Renal cortex interstitium (tissue), 15 donors: ENCODE measurements around the gene TMEM254. TPM values are rescaled to one million over a fixed set of nuclear protein-coding genes. Genes with fewer than 3 reads are reported as not detected.
"Not testable (repeated sequence)": the region's sequence is repeated elsewhere in the genome, so short reads cannot be mapped to it uniquely, and the experiment has no call there.

Experiments
- DNase-seq, 11 donors: peaks; one replicate each; pipeline ENCODE4 v3.0.0-alpha.2; 2013; ENCODE audit warnings: low read depth in 9 of 11, low spot score in 4 of 11; ENCODE audit errors: extremely low read depth in 1 of 11
- long read RNA-seq, 16 experiments: transcript quantifications; one replicate each; lab custom pipeline, GENCODE V29; 2026
- polyA plus RNA-seq, 3 donors: library from polyadenylated mRNA; unstranded; fragments of 120-200 nt; gene quantifications; one replicate each; pipeline ENCODE4 v1.2.1, GENCODE V29; 2013; ENCODE audit not compliant: insufficient read length in 3 of 3

The TMEM254 gene
- polyA plus RNA-seq: 10 to 100 TPM; 51.3 to 63.5 (median 60.1) TPM
- long read RNA-seq, donor 1, transcript TMEM254-205 (4 exons, 2,042 nt): major isoform, 7 of 19 reads
- long read RNA-seq, donor 1, partial matches to known transcripts: 7 of 19 reads
- long read RNA-seq, donor 1, other reads (novel, unspliced or antisense): 0 of 19 reads
- long read RNA-seq, donor 2, transcript TMEM254-205 (4 exons, 2,042 nt): major isoform, 14 of 36 reads
- long read RNA-seq, donor 2, partial matches to known transcripts: 17 of 36 reads
- long read RNA-seq, donor 2, other reads (novel, unspliced or antisense): 0 of 36 reads
- long read RNA-seq, donor 3, transcript TMEM254-205 (4 exons, 2,042 nt): major isoform, 24 of 74 reads
- long read RNA-seq, donor 3, partial matches to known transcripts: 44 of 74 reads
- long read RNA-seq, donor 3, other reads (novel, unspliced or antisense): 0 of 74 reads
- long read RNA-seq, donor 4, transcript TMEM254-205 (4 exons, 2,042 nt): major isoform, 11 of 16 reads
- long read RNA-seq, donor 4, partial matches to known transcripts: 0 of 16 reads
- long read RNA-seq, donor 4, other reads (novel, unspliced or antisense): 0 of 16 reads
- long read RNA-seq, donor 5: 0 reads
- long read RNA-seq, donor 6, transcript TMEM254-205 (4 exons, 2,042 nt): major isoform, 14 of 18 reads
- long read RNA-seq, donor 6, partial matches to known transcripts: 0 of 18 reads
- long read RNA-seq, donor 6, other reads (novel, unspliced or antisense): 0 of 18 reads
- long read RNA-seq, donor 7, transcript TMEM254-205 (4 exons, 2,042 nt): major isoform, 25 of 27 reads
- long read RNA-seq, donor 7, partial matches to known transcripts: 0 of 27 reads
- long read RNA-seq, donor 7, other reads (novel, unspliced or antisense): 0 of 27 reads
- long read RNA-seq, donor 8, transcript TMEM254-205 (4 exons, 2,042 nt): major isoform, 27 of 37 reads
- long read RNA-seq, donor 8, transcript TMEM254-209 (4 exons, 1,963 nt): minor isoform, 8 of 37 reads
- long read RNA-seq, donor 8, partial matches to known transcripts: 0 of 37 reads
- long read RNA-seq, donor 8, other reads (novel, unspliced or antisense): 0 of 37 reads
- long read RNA-seq, donor 9, transcript TMEM254-205 (4 exons, 2,042 nt): major isoform, 7 of 43 reads
- long read RNA-seq, donor 9, partial matches to known transcripts: 35 of 43 reads
- long read RNA-seq, donor 9, other reads (novel, unspliced or antisense): 0 of 43 reads
- long read RNA-seq, donor 10, transcript TMEM254-205 (4 exons, 2,042 nt): major isoform, 22 of 64 reads
- long read RNA-seq, donor 10, partial matches to known transcripts: 38 of 64 reads
- long read RNA-seq, donor 10, other reads (novel, unspliced or antisense): 0 of 64 reads
- long read RNA-seq, donor 11, transcript TMEM254-205 (4 exons, 2,042 nt): major isoform, 10 of 14 reads
- long read RNA-seq, donor 11, partial matches to known transcripts: 0 of 14 reads
- long read RNA-seq, donor 11, other reads (novel, unspliced or antisense): 0 of 14 reads
- long read RNA-seq, donor 12, transcript TMEM254-205 (4 exons, 2,042 nt): major isoform, 9 of 10 reads
- long read RNA-seq, donor 12, partial matches to known transcripts: 0 of 10 reads
- long read RNA-seq, donor 12, other reads (novel, unspliced or antisense): 0 of 10 reads
- long read RNA-seq, donor 13: 0 reads
- long read RNA-seq, donor 14, transcript TMEM254-205 (4 exons, 2,042 nt): major isoform, 11 of 15 reads
- long read RNA-seq, donor 14, partial matches to known transcripts: 0 of 15 reads
- long read RNA-seq, donor 14, other reads (novel, unspliced or antisense): 0 of 15 reads
- long read RNA-seq, donor 15, transcript TMEM254-205 (4 exons, 2,042 nt): major isoform, 7 of 10 reads
- long read RNA-seq, donor 15, partial matches to known transcripts: 0 of 10 reads
- long read RNA-seq, donor 15, other reads (novel, unspliced or antisense): 0 of 10 reads
- long read RNA-seq, donor 16, transcript TMEM254-205 (4 exons, 2,042 nt): major isoform, 38 of 56 reads
- long read RNA-seq, donor 16, transcript TMEM254-209 (4 exons, 1,963 nt): minor isoform, 6 of 56 reads
- long read RNA-seq, donor 16, partial matches to known transcripts: 5 of 56 reads
- long read RNA-seq, donor 16, other reads (novel, unspliced or antisense): 0 of 56 reads

- peak; percentile 83 to 92 (median 87) for DNase-seq
Measured at GRCh38 chr10:80078448-80079311, at the start of gene TMEM254. Gene TMEM254, plus strand, starts transcription at chr10:80078665. Its CDS starts 35 bp downstream, at chr10:80078700.

GRCh38 chr10:80029205-80029604 lies 49.3 kb upstream of the TMEM254 start:
- not testable (repeated sequence) for DNase-seq

- not testable (repeated sequence) for DNase-seq
Measured at GRCh38 chr10:80029865-80030264, 48.6 kb upstream of the TMEM254 start.

- no peak for DNase-seq
Measured at GRCh38 chr10:80032503-80032902, 46.0 kb upstream of the TMEM254 start.

- not testable (repeated sequence) for DNase-seq
Measured at GRCh38 chr10:80034766-80035165, 43.7 kb upstream of the TMEM254 start.

- DNase-seq: not testable (repeated sequence)
Measured at GRCh38 chr10:80035430-80035829, 43.0 kb upstream of the TMEM254 start.

GRCh38 chr10:80036921-80037500 lies 41.5 kb upstream of the TMEM254 start:
- not testable (repeated sequence) for DNase-seq

- not testable (repeated sequence) for DNase-seq
Measured at GRCh38 chr10:80038226-80038625, 40.2 kb upstream of the TMEM254 start.

GRCh38 chr10:80041162-80041561 lies 37.3 kb upstream of the TMEM254 start:
- no peak for DNase-seq

GRCh38 chr10:80044935-80045334 lies 33.5 kb upstream of the TMEM254 start:
- DNase-seq: not testable (repeated sequence)

- DNase-seq: peak in 10 of 11 donors; percentile 31 to 66 (median 38)
Measured at GRCh38 chr10:80046629-80047441, 31.6 kb upstream of the TMEM254 start.

- DNase-seq: no peak
Measured at GRCh38 chr10:80050752-80051151, 27.7 kb upstream of the TMEM254 start.

- DNase-seq: no peak
Measured at GRCh38 chr10:80051993-80052392, 26.5 kb upstream of the TMEM254 start.

- DNase-seq: no peak
Measured at GRCh38 chr10:80055760-80056159, 22.7 kb upstream of the TMEM254 start.

- no peak for DNase-seq
Measured at GRCh38 chr10:80057171-80057570, 21.3 kb upstream of the TMEM254 start.
